HG03571 (cell line): ENCODE measurements around the gene TBC1D22B.

Experiments used
- ATAC-seq: cut with Tn5 transposase; IDR thresholded peaks from one replicate; pipeline ENCODE4 v1.9.1; 2021; ENCODE audit not compliant: unreplicated experiment

TBC1D22B gene

GRCh38 chr6:37354526-37355384, 97.2 kb downstream of the TBC1D22B start:
- peak; percentile 11 for ATAC-seq

DNA sequence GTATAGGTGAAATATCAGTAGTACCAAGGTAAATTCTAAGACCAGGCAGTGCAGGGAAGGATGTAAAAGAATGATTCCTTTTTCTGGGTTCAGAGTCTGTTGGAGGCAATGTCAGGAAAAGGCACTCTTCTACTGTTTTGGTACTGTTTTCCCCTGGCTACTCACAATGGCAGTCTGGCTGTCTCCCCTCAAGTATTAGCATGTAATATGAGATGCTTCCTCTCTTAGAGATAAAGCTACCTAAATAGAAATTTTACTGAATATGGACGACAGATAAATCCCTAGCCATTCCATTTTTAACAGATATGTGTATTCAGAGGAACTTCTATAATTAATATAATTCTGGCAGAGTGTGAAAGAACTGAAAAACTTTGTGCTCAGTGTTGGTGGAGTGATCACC, 99.7 kb downstream of the TBC1D22B start:
- no peak for ATAC-seq

GRCh38 chr6:37357860-37358259, 100.3 kb downstream of the TBC1D22B start:
- no peak for ATAC-seq

DNA sequence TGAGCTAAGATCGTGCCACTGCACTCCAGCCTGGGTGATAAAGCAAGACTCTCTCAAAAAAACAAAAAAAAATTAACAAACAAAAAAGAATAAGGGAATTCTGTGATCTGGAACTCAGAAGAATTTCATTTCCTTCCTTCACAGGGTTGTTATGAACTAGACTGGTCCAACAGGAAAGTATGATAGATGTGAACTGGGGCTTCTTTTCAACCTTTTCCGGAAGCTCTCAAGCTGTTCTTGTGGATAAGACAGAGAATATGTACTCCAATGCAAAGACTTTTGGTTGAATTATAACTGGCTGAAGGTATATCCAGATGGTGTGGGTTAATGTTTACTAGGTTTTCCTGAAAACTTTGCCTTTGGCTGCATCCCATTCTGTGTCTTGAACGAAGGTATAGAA, 101.5 kb downstream of the TBC1D22B start:
- no peak for ATAC-seq

DNA sequence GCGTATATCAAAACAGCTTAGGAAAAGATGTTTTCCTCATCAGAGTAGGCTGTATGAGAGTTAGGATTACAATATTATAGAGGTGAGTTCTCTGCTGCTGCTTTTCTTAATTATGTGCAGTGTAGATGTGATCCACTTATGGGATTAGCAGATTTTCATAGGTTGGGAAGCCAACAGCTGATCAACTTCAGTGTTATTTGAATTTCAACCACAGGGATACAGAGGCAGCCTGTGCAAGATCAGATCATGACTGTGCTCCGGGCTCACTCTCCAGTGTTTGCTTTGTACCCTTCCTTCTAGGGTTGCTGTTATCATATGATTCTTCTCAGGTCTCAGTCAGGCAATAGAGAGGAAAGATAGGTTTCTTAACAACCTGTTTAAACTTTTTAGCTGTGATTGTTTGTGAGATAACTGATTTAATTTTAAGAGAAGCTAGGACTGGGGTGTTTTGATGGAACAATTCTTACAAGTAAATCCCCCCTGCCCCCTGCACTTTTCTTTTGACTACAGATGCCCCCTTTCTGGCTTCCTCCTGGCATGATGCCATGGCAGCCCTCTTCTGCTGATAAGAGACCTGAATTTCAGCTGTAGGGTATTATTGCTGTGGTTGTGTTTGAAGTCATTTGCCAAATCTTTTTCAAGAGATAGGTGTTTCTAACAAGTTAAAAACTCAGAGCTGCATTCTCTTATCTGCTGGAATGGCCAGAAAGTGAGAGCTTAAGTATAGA, 104.7 kb downstream of the TBC1D22B start:
- no peak for ATAC-seq

DNA sequence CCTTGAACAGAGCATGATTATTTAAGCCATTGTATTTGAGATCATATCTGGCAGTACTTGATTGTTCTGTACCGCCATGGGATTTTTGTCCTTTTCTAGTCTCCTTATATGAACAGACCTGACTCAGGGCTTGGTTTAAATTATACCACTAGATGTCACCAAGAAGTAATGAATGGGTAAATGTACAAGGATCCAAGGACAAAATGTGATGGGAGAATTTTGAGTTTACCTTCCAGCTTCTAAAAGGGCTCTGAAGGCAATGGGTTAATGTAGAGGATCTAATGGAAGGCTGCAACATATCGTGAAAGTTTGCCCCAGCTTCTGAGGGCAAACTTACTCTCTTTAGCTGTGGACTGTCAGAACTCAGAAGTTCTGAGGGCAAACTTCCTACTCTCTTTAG, 108.2 kb downstream of the TBC1D22B start:
- no peak for ATAC-seq

- no peak for ATAC-seq
Observed at GRCh38 chr6:37366910-37367309, 109.3 kb downstream of the TBC1D22B start.

DNA sequence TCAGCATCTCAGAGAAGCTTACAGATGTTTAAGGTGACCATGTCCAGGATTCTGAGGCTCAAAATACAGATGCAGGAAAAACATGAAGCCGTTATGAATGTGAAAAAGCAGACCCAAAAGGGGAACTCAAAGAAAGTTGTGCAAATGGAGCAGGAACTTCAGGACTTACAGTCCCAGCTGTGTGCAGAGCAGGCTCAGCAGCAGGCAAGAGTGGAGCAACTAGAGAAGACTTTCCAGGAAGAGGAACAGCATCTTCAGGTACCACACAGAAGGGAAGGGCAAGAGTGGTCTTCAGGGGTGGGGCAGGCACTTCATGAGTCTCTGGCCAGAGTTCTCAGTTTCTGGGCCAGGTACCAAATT, 111.4 kb downstream of the TBC1D22B start:
- ATAC-seq = no peak

DNA sequence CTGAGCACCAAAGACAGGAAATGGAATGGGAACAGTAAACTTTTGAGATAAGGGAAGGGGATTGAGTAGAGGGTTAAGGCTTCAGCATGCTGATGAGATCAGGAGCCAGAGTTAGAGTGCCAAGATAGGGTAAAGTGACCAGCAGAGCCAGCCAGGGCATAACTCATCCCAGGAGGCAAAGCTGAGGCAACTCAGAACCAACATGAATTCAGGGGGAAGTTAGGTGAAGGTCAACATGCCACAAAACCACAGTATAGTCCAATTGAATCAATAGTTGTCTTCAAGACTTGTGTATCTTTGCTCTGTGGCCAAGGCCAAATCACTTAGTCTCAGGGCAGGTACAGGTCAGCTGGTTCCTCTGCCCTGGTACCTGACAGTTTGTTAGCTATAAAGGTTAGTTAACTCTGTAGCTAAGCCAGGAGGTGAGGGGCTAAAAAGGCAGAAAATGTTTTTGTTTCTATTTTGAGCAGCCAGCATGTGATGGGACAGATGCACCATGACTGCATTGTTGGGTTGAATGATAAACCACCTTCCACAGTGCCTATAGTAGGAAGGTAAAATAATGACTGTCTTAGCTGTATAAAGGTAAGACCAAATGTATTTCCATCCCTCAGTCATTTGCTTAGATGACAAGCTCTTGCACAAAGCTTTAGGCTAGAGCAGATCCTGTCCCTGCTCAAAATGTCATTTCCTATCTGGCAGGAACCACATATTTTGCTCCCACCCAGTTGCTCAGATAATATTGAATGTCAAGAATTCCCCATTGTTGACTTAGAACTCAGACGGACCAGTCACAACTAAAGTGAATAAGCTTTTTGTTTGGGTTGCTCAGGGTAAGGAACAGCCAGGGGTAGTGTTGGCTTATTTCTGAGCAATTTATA, 112.0 kb downstream of the TBC1D22B start:
- ATAC-seq = no peak

- no peak for ATAC-seq
Observed at GRCh38 chr6:37371154-37372083, 113.8 kb downstream of the TBC1D22B start.

DNA sequence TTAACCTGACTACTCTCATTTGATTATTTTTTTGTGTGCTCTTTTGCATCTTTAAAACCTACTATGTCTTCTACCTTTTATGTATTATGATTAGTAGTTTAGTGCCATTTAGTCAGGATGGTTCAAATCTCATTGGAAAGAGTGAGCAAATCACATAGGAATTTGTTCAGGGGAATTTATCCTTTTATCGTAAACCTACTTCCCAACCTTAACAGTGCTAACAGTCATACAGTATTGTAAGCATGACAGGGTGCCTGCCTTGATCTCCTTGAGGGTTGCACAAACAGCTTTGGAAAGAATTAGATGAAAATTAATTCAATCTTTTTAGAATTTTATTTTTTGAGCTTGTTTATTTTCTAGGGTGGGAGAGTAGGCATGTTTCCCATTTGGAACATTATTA, 114.5 kb downstream of the TBC1D22B start:
- no peak for ATAC-seq

DNA sequence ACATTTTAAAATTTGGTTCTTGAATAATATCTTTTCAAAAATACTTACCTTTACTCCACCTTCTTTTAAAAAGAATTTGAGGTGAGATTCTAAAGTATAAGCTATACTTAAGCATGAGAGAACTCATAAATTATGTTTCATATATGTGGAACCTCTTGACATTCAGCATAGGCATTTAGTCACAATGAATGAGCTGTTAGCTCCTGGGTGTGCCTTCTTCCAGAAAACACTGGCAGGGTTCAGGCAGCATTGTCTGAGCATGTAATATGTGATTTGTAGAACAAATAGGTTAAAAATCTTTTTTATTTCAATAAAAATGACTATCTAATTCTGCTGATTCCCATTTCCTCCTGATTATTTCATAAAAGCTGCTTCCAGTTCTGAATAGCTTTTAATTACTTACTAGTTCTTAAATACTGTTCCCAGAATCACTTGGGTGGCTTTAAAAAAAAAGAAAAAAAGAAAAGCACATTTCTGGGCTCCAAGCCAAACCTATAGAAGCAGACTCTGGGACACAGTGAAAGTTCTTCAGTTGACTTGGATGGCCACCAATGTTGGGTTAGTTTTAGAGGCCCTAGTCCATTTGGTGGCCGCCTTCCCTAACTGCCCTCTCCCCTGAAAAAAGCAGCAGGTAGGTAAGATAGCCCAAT, 116.4 kb downstream of the TBC1D22B start:
- no peak for ATAC-seq

DNA sequence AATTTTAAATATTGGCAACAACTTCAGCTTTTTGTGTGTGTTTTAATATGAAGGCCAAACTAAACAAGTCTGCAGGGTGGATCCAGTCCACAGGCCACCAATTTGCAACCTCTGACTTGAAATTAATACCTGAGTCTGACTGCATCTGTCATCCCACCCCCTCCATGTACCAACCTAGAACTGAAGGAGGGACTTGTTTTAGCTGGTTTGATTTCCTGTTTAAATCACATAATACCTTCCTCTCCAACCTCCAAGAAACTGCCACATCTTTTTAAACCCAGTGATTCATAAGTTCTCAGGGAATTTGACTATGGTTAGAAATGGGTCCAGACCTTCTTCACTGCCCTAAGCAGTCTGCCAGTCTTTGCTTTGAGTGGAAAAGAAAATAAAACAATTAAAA, 117.8 kb downstream of the TBC1D22B start:
- no peak for ATAC-seq

- no peak for ATAC-seq
Observed at GRCh38 chr6:37376078-37376743, 118.6 kb downstream of the TBC1D22B start.

- ATAC-seq = no peak
Observed at GRCh38 chr6:37381579-37381978, 124.0 kb downstream of the TBC1D22B start.
